ENCODE measurements around the gene ADGRG2.

DNA sequence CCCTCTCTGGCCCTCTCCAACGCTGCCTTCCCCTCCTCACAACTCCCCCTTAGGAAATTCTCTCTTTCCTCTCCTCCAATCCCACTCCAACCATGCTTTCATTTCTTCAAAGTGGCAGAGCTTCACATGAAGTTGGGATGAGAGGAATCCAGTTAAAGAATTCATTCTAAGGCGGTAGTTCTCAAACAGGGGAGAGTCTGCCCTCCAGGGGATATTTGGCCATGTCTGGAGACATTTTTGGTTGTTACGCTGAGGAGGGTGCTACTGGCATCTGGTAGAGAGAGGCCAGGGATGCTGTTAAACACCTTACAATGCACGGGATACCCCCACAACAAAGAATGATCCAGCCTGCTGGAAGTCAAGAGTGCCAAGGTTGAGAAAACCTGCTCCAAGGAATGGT lies 97.9 kb downstream of the ADGRG2 start:
- TF ChIP-seq, protein P1, sequence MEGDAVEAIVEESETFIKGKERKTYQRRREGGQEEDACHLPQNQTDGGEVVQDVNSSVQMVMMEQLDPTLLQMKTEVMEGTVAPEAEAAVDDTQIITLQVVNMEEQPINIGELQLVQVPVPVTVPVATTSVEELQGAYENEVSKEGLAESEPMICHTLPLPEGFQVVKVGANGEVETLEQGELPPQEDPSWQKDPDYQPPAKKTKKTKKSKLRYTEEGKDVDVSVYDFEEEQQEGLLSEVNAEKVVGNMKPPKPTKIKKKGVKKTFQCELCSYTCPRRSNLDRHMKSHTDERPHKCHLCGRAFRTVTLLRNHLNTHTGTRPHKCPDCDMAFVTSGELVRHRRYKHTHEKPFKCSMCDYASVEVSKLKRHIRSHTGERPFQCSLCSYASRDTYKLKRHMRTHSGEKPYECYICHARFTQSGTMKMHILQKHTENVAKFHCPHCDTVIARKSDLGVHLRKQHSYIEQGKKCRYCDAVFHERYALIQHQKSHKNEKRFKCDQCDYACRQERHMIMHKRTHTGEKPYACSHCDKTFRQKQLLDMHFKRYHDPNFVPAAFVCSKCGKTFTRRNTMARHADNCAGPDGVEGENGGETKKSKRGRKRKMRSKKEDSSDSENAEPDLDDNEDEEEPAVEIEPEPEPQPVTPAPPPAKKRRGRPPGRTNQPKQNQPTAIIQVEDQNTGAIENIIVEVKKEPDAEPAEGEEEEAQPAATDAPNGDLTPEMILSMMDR (IDR thresholded peaks at IDR 0.05): no peak
- no peak for TF ChIP-seq POLR2A (IDR thresholded peaks at IDR 0.05; ENCODE audit: low read depth)
- no peak for TF ChIP-seq POLR2AphosphoS5 (IDR thresholded peaks at IDR 0.05)

Data from esophagus muscularis mucosa (tissue), 3 donors.